GM18873 (cell line): ENCODE data around the gene SSX3.
"Not testable (repeated sequence)": the region's sequence is repeated elsewhere in the genome, so short reads cannot be mapped to it uniquely, and the experiment has no call there.

Experiments
- ATAC-seq: cut with Tn5 transposase; IDR thresholded peaks from one replicate; pipeline ENCODE4 v1.9.1; 2021; ENCODE audit warnings: mild to moderate bottlenecking, moderate library complexity, moderate number of reproducible peaks; ENCODE audit not compliant: unreplicated experiment, low FRiP score

The SSX3 gene, protein sequence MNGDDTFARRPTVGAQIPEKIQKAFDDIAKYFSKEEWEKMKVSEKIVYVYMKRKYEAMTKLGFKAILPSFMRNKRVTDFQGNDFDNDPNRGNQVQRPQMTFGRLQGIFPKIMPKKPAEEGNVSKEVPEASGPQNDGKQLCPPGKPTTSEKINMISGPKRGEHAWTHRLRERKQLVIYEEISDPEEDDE

DNA sequence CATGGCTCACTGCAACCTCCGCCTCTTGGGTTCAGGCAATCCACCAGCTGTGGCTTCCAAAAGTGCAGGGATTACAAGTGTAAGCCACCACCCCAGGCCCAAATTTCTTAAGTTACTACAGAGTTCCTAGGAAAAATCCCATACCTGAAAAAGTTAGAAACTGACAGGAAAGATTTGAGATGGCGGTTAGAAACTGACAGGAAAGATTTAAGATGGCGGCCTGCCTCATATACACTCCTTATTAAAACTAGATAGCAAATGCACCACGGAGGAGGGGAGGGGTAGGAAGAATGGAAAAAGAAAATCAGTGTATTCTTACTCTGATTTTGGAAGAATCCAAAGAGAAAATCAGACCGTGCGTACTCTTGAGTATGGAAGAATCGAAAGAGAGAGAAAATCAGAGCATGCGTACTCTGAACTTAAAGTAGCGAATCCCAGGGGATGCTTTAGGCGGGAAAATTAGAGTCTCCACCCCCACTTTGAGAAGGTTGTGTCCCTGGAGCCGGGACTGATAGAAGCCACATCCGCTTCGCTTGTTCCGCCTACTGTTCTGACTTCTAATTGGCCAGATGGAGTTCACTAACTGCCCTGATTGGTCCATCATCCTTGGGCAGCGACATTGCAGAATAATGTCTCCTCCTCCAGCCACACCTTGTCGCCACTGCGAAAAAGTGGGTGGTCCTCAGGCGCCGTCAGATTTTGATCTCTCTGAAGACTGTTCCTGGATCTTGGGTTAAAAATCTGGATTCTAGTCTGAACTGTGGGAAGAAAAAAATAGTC lies at the start of gene SSX3:
SSX3 (minus strand) TSS at position 389 of the 780 bp plus-strand sequence. CDS start 1,454 bp downstream, outside the sequence.
- not testable (repeated sequence) for ATAC-seq

DNA sequence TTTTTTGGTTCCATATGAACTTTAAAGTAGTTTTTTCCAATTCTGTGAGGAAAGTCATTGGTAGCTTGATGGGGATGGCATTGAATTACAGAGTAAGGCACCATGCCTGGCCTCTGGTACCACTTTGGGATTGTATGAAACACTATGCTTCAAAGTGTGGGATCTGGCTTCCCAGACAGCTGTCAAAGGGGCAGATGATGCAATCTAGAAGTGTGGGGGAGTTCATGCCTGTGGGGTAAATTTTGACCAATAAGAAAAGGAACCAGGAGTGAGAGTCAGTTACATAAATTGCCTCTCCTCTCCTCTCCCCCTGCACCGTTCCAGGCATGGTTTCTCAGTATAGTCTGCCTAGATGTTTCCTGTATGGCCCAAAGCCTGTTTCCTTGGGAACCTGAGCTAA lies 41.3 kb upstream of the SSX3 start:
- ATAC-seq = not testable (repeated sequence)

DNA sequence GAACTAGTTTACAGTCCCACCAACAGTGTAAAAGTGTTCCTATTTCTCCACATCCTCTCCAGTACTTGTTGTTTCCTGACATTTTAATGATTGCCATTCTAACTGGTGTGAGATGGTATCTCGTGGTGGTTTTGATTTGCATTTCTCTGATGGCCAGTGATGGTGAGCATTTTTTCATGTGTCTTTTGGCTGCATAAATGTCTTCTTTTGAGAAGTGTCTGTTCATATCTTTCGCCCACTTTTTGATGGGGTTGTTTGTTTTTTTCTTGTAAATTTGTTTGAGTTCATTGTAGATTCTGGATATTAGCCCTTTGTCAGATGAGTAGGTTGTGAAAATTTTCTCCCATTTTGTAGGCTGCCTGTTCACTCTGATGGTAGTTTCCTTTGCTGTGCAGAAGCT lies 40.4 kb upstream of the SSX3 start:
- ATAC-seq = not testable (repeated sequence)

DNA sequence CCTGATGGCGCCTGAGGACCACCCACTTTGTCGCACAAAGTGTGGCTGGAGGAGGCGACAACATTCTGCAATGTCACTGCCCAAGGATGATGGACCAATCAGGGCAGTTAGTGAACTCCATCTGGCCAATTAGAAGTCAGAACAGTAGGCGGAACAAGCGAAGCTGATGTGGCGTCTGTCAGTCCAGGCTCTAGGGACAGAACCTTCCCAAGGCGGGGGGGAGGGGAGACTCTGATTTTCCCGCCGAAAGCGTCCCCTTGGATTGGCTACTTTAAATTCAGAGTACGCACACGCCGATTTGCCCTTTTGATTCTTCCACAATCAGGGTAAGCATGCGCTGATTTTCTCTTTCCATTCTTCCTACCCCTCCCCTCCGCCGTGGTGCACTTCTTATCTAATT lies 26.7 kb upstream of the SSX3 start, which contains the start of gene SSX4:
SSX4 (plus strand) TSS at position 301 of the 400 bp plus-strand sequence. CDS start 515 bp downstream, outside the sequence.
- not testable (repeated sequence) for ATAC-seq

DNA sequence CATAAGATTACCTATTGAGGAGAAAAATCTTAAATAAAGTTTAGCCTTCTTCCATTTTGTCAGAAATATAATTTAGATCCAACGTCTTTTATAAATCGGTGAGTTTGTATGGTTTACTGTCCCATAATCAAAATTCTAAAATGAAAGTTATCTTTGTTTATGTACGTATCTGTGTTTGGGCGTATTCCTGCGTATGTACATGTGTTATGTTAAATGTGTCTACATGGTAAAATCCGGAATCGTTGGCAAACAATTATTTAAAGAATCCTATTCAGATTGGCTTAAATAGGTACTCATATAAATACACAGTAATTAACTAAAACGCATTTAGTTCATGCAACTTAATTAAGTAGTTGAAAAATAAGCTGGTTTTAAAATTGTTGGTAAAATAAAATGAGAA lies 13.9 kb upstream of the SSX3 start:
- ATAC-seq = not testable (repeated sequence)

DNA sequence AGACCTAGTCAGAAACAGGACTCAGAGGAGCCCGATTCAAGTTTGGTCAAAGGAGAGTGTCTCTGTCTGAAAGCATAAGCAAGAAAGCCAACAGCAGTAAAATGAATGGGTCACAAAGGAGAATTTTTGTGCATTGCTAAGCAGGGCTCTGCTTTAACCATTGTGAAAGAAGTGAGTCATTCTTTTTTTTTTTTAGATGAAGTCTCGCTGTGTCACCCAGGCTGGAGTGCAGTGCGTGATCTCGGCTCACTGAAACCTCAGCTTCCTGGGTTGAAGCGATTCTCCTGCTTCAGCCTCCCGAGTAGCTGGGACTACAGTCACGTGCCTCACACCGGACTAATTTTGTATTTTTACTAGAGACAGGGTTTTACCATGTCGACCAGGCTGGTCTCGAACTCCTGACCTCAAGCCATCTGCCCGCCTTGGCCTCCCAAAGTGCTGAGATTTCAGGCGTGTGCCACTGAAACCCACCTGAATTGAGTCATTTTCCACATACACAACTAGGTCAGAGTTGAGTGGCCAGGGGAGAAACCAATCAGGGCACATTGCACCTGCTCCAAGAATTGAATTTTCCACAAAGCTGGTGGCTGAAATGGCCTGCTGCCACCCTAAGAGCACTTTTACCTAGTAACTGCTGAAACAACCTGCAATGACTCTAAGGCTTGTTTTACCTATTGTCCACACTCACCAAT lies 11.4 kb upstream of the SSX3 start:
- ATAC-seq = not testable (repeated sequence)

DNA sequence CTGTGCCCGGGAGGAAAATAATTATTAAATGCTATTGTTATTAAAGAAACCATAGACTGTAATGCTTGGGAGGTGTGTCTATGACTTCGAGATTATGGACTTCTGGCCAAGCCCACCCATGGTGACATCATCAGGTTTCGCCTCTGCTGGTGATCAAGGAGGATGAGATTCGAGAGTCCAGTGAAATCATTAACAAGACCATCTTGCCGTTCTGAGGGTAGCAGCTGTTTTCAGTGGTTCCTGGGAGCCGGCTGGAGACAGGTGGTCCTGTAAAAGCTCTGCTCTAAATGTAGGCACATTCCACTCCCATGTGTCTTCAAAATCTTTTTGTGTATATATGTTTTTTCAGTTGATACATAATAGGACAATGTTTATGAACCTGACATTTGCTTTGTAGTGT lies 2.8 kb upstream of the SSX3 start:
- ATAC-seq = not testable (repeated sequence)

DNA sequence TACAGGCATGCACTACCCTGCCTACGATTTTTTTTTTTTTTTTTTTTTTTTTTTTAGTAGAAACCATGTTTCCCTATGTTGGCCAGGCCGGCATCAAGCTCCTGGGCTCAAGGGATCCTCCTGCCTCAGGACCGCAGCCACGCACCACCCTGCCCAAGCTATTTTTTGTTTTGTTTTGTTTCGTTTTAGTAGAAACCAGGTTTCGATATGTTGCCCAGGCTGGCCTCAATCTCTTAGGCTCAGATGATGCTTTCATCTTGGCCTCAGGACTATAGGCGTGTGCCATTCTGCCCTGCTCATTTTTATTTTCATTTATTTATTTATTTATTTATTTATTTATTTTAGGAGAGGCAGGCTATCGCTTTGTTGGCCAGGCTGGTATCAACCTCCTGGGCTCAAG lies 1.2 kb upstream of the SSX3 start:
- no peak for ATAC-seq

DNA sequence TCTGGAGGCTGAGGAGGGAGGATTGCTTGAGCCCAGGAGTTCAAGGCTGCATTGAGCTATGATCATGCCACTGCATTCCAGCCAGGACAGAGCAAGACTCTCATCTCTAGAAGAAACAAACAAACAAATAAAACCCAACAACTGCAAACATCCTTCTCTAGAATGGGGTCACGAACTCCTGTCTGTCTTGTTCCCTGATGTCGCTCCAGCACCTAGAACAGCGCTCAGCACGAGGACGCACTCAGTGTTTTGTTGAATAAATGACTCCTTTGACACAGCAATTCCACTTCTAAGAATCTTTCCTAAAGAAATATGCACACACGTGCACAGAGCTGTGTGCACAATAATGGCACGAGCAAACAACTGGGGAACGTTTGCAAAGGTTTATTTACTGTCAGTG lies 10.4 kb downstream of the SSX3 start:
- ATAC-seq = not testable (repeated sequence)

DNA sequence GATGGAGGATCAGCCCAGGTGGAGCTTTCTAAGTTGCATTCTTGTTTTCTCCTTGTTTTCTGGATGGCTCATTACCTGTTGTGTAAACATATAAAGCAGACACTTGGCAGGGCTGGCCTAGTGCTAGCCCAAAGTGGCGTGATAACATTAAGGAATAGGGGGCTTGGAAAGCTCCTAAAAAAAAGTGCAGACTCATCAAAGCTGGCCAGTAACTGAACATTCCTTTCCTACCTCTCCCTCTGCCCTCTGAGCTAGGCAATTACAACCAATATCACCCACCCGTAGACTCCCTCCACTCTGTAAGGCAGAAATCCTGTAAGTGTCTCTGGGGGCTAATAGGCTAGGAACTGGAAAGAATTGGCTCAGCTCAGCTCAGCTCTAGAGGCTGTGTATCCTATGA lies 42.5 kb downstream of the SSX3 start:
- ATAC-seq = not testable (repeated sequence)

DNA sequence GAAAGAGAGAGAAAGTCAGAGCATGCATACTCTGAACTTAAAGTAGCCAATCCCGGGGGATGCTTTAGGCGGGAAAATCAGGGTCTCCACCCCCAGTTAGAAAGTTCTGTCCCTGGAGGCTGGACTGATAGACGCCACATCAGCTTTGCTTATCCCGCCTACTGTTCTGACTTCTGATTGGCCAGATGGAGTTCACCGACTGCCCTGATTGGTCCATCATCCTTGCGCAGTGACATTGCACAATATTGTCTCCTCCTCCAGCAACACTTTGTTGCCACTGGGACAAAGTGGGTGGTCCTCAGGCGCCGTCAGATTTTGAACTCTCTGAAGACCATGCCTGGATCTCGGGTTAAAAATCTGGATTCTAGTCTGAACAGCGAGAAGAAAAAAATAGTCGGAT lies 50.3 kb downstream of the SSX3 start:
- ATAC-seq = no peak
